Endothelial cell (in vitro differentiated cells): ENCODE measurements around the gene ANKRD55. TPM values are rescaled to one million over a fixed set of nuclear protein-coding genes. Genes with fewer than 3 reads are reported as not detected.

ENCODE experiments used
- DNase-seq: peaks from one replicate; pipeline ENCODE4 v3.0.0; 2021; ENCODE audit warnings: low spot score
- H3K27ac Mint-ChIP-seq: one replicate; pipeline ENCODE4 v1.8.0; 2021; ENCODE audit warnings: mixed read lengths, inconsistent platforms; ENCODE audit not compliant: unreplicated experiment
- H3K27me3 Mint-ChIP-seq: one replicate; pipeline ENCODE4 v1.8.0; 2021; ENCODE audit warnings: mild to moderate bottlenecking, moderate library complexity, mixed read lengths, inconsistent platforms; ENCODE audit not compliant: unreplicated experiment
- H3K36me3 Mint-ChIP-seq: one replicate; pipeline ENCODE4 v1.8.0; 2021; ENCODE audit warnings: mild to moderate bottlenecking, low read depth, mixed read lengths, inconsistent platforms; ENCODE audit not compliant: unreplicated experiment
- H3K4me1 Mint-ChIP-seq: one replicate; pipeline ENCODE4 v1.8.0; 2021; ENCODE audit warnings: mild to moderate bottlenecking, mixed read lengths, inconsistent platforms; ENCODE audit not compliant: unreplicated experiment
- H3K4me3 Mint-ChIP-seq: one replicate; pipeline ENCODE4 v1.8.0; 2021; ENCODE audit warnings: mild to moderate bottlenecking, mixed read lengths, inconsistent platforms; ENCODE audit not compliant: unreplicated experiment
- H3K9me3 Mint-ChIP-seq: one replicate; pipeline ENCODE4 v1.8.0; 2021; ENCODE audit warnings: mixed read lengths, inconsistent platforms; ENCODE audit not compliant: unreplicated experiment
- CTCF ChIP-seq: fragments of 200-600 bp; sonication (generic); IDR thresholded peaks from one replicate; pipeline ENCODE4 v1.5.0; 2021; ENCODE audit warnings: antibody characterized with exemption; ENCODE audit not compliant: unreplicated experiment
- total RNA-seq: library from RNA; stranded (reverse); fragmentation: NEBNext Ultra II Directional; extraction: Animal tissue kit (Norgen Biotek cat#: 25700); gene quantifications from one replicate; pipeline ENCODE4 v1.2.1, GENCODE V29; 2021; ENCODE audit not compliant: unreplicated experiment

The ANKRD55 gene
- total RNA-seq, 1 donor from 2014 or later: not detected

- DNase-seq: no peak
- no peak overlapping the region for H3K4me3 Mint-ChIP-seq
- H3K36me3 Mint-ChIP-seq: no peaks in the 10 kb centered on the region
- H3K27me3 Mint-ChIP-seq: peaks cover 2% of the 10 kb centered on the region
- H3K4me1 Mint-ChIP-seq: peaks cover 2% of the 10 kb centered on the region
- no peak overlapping the region for H3K27ac Mint-ChIP-seq
- TF ChIP-seq CTCF: no peak
- peaks cover 3% of the 10 kb centered on the region for H3K9me3 Mint-ChIP-seq
These were observed 131.9 kb downstream of the ANKRD55 start for GRCh38 chr5:56101180-56101579.

- no peak overlapping the region for H3K27ac Mint-ChIP-seq
- peaks cover 3% of the 10 kb centered on the region for H3K9me3 Mint-ChIP-seq
- no peak for TF ChIP-seq CTCF
- no peak for DNase-seq
- peaks cover 2% of the 10 kb centered on the region for H3K27me3 Mint-ChIP-seq
- H3K4me3 Mint-ChIP-seq: no peak overlapping the region
- H3K4me1 Mint-ChIP-seq: no peaks in the 10 kb centered on the region
- H3K36me3 Mint-ChIP-seq: no peaks in the 10 kb centered on the region
These were observed 132.5 kb downstream of the ANKRD55 start for GRCh38 chr5:56100439-56101176.

GRCh38 chr5:56099346-56099745 lies 133.8 kb downstream of the ANKRD55 start:
- no peak overlapping the region for H3K27ac Mint-ChIP-seq

GRCh38 chr5:56097055-56097454 lies 136.1 kb downstream of the ANKRD55 start:
- Mint-ChIP-seq H3K9me3 (peaks cover 3% of the 10 kb centered on the region), H3K36me3 (no peaks in the 10 kb centered on the region), H3K4me3 (no peak overlapping the region), H3K27me3 (peaks cover 2% of the 10 kb centered on the region), H3K4me1 (no peaks in the 10 kb centered on the region), H3K27ac (no peak overlapping the region)
- no peak for DNase-seq
- TF ChIP-seq CTCF: no peak

More at GRCh38 chr5:56099346-56099745, 133.8 kb downstream of the ANKRD55 start:
- Mint-ChIP-seq H3K36me3 (no peaks in the 10 kb centered on the region), H3K4me3 (no peak overlapping the region), H3K4me1 (no peaks in the 10 kb centered on the region), H3K9me3 (peaks cover 3% of the 10 kb centered on the region), H3K27me3 (peaks cover 2% of the 10 kb centered on the region)
- no peak for TF ChIP-seq CTCF
- DNase-seq: no peak

GRCh38 chr5:56095579-56096102 lies 137.5 kb downstream of the ANKRD55 start:
- no peaks in the 10 kb centered on the region for H3K36me3 Mint-ChIP-seq
- no peaks in the 10 kb centered on the region for H3K4me1 Mint-ChIP-seq
- H3K27ac Mint-ChIP-seq: no peak overlapping the region
- TF ChIP-seq CTCF: no peak
- no peak for DNase-seq
- H3K9me3 Mint-ChIP-seq: no peaks in the 10 kb centered on the region
- peaks cover 4% of the 10 kb centered on the region for H3K27me3 Mint-ChIP-seq
- H3K4me3 Mint-ChIP-seq: no peak overlapping the region
